ENCODE data around the gene FAIM2.

DNA sequence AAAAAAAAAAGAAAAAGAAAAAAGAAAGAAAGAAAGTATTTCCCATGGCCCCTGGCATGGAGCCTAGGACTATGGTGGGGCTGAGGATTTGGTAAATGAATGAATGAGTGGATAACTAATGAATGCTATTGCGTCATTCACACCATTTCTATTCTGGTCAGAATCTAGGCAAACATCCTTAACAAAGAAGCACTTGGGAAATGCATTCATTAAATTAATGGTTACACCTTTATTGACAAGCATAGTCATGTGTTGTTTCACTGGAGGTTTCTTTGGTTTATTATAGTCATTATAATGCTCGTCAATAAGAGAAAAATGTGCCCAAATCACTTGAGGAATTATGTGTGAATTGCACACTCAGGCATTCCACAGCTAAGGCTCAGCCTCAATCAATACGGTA is 33.2 kb upstream of the FAIM2 start:
- TF ChIP-seq, protein P1, sequence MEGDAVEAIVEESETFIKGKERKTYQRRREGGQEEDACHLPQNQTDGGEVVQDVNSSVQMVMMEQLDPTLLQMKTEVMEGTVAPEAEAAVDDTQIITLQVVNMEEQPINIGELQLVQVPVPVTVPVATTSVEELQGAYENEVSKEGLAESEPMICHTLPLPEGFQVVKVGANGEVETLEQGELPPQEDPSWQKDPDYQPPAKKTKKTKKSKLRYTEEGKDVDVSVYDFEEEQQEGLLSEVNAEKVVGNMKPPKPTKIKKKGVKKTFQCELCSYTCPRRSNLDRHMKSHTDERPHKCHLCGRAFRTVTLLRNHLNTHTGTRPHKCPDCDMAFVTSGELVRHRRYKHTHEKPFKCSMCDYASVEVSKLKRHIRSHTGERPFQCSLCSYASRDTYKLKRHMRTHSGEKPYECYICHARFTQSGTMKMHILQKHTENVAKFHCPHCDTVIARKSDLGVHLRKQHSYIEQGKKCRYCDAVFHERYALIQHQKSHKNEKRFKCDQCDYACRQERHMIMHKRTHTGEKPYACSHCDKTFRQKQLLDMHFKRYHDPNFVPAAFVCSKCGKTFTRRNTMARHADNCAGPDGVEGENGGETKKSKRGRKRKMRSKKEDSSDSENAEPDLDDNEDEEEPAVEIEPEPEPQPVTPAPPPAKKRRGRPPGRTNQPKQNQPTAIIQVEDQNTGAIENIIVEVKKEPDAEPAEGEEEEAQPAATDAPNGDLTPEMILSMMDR (IDR thresholded peaks at IDR 0.05; ENCODE audit: borderline replicate concordance, extremely low read depth, low read length, poor library complexity, severe bottlenecking): no peak
- TF ChIP-seq EZH2 (IDR thresholded peaks at IDR 0.05; ENCODE audit: borderline replicate concordance, low read depth, low read length, severe bottlenecking): no peak
